K562 (cell line): ENCODE measurements around the gene AKAP3. TPM values are rescaled to one million over a fixed set of nuclear protein-coding genes. Genes with fewer than 3 reads are reported as not detected.

Experiments
- ATF7 ChIP-seq: fragments of 450-650 bp; IDR thresholded peaks from 2 replicates; pipeline ENCODE4 v1.7.1; 2014; ENCODE audit warnings: mild to moderate bottlenecking, moderate library complexity
- EP400 ChIP-seq: fragments of 450-650 bp; IDR thresholded peaks from 2 replicates; pipeline ENCODE4 v1.6.1; 2017; ENCODE audit warnings: antibody characterized with exemption, mild to moderate bottlenecking, moderate library complexity
- FOXK2 ChIP-seq, 2 experiments: fragments of 450-650 bp; IDR thresholded peaks in 1 of 2; conservative IDR thresholded peaks in 1 of 2; 2 replicates each; pipeline ENCODE4 v1.6.1; 2016; ENCODE audit warnings: low read depth in 2 of 2, mild to moderate bottlenecking in 1 of 2
- HCFC1 ChIP-seq: IDR thresholded peaks from 2 replicates; pipeline ENCODE4 v1.6.1; 2012; ENCODE audit warnings: low read depth, low read length, improper control_type of control experiment
- IFI16 ChIP-seq: fragments of 250-450 bp; sonication (Bioruptor Pico); IDR thresholded peaks from 2 replicates; pipeline ENCODE4 v2.1.2; 2022; ENCODE audit warnings: mild to moderate bottlenecking, inconsistent platforms
- JUND ChIP-seq, 2 experiments: IDR thresholded peaks; 2 replicates in 1 of 2; 3 replicates in 1 of 2; pipeline ENCODE4 v1.6.1; 2011; ENCODE audit warnings: borderline replicate concordance in 2 of 2, low read depth in 2 of 2, low read length in 2 of 2, improper control_type of control experiment in 1 of 2, missing biosample characterization in 1 of 2, missing genetic modification characterization in 1 of 2, missing genetic modification reagents in 1 of 2
- MYBL2 ChIP-seq, 2 experiments: fragments of 450-650 bp in 1 of 2; sonication (generic) in 1 of 2; formaldehyde crosslinking in 1 of 2; IDR thresholded peaks; 2 replicates each; pipeline versions ENCODE4 v1.6.1 to v1.8.1; 2017 to 2022; ENCODE audit warnings: borderline replicate concordance in 1 of 2, inconsistent platforms in 1 of 2, low read depth in 1 of 2, mild to moderate bottlenecking in 1 of 2, missing genetic modification reagents in 1 of 2, moderate library complexity in 1 of 2
- NR2C2 ChIP-seq, 2 experiments: fragments of 200-800 bp in 1 of 2; sonication (Bioruptor generic) in 1 of 2; sonication (generic) in 1 of 2; formaldehyde crosslinking in 1 of 2; IDR thresholded peaks; 2 replicates each; pipeline versions ENCODE4 v1.6.1 to v1.8.0; 2016 to 2022; ENCODE audit warnings: mild to moderate bottlenecking in 1 of 2, missing compliant biosample characterization in 1 of 2, missing genetic modification characterization in 1 of 2, missing genetic modification reagents in 1 of 2
- PRDM10 ChIP-seq: fragments of 450-650 bp; IDR thresholded peaks from 2 replicates; pipeline ENCODE4 v1.6.1; 2018; ENCODE audit not compliant: partially characterized antibody
- SMARCE1 ChIP-seq: fragments of 450-650 bp; IDR thresholded peaks from 2 replicates; pipeline ENCODE4 v1.7.1; 2016; ENCODE audit warnings: mild to moderate bottlenecking
- SPI1 ChIP-seq: IDR thresholded peaks from 2 replicates; pipeline ENCODE4 v1.6.1; 2011; ENCODE audit warnings: low read depth, low read length, control low read depth, borderline replicate concordance
- YY1 ChIP-seq, 3 experiments: IDR thresholded peaks; 2 replicates each; pipeline ENCODE4 v1.6.1; 2011; ENCODE audit warnings: low read length in 2 of 3, mild to moderate bottlenecking in 2 of 3, moderate library complexity in 2 of 3, borderline replicate concordance in 1 of 3, control low read depth in 1 of 3, low read depth in 1 of 3; ENCODE audit not compliant: insufficient read depth in 3 of 3, insufficient replicate concordance in 2 of 3, control insufficient read depth in 1 of 3, insufficient read length in 1 of 3; ENCODE audit errors: extremely low read depth in 1 of 3
- polyA plus RNA-seq, 8 experiments: library from polyadenylated mRNA; depleted of rRNA in 4 of 8; stranded (reverse) in 5 of 8; unstranded in 3 of 8; fragments of >200 nt; fragmentation: Nextera tagmentation in 2 of 8; fragmentation: Illumina TruSeq in 1 of 8; extraction: Ambion mirVana in 2 of 8; extraction: Trizol in 1 of 8; gene quantifications; 2 replicates each; pipeline versions ENCODE4 v1.2.1 to v1.2.3, GENCODE V29; 2011 to 2014; ENCODE audit warnings: inconsistent platforms in 1 of 8, missing spikeins in 1 of 8
- total RNA-seq, 7 experiments: library from RNA; depleted of rRNA in 6 of 7; stranded (reverse); fragments of >200 nt in 6 of 7; fragmentation: Illumina TruSeq in 2 of 7; extraction: Trizol in 2 of 7; gene quantifications; 2 replicates each; pipeline versions ENCODE4 v1.2.1 to v1.2.3, GENCODE V29; 2011 to 2021; ENCODE audit warnings: low replicate concordance in 1 of 7
- TF ChIP-seq, protein P1 (sequence below): fragments of 450-650 bp; IDR thresholded peaks from 2 replicates; pipeline ENCODE4 v1.6.1; 2016; ENCODE audit warnings: low read depth

Gene AKAP3
- total and polyA plus RNA-seq, 9 of the 15 experiments (the other 6 are each of a cell fraction or from before 2014, with no cell fraction given): 0.17 to 2.8 (median 0.43) TPM

DNA sequence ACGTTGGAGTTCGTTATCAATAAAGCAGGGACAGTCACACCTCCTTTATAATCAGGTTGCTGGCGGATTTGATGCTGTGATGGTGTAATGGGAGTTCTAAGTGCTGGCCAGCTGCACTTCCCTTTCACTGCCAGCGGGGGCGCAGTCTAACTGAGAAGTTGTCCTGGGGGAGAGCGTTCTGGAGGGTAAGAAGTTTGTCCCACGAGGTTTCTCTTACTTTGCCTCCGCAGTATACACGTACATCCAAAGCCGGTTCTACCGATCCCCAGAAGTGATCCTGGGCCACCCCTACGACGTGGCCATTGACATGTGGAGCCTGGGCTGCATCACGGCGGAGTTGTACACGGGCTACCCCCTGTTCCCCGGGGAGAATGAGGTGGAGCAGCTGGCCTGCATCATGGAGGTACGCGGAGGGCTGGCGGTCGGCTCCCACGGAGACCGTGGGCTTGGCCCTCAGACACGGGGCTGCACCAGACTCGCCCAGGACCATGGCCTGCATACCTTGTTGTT lies 44.1 kb downstream of the AKAP3 start (continued):
- 0 out of 2 replicates have a peak, but pooled peaks have one; percentile 9 for TF ChIP-seq JUND (IDR thresholded peaks at IDR 0.05; ENCODE audit: borderline replicate concordance, low read depth, low read length)
- TF ChIP-seq JUND (tag; IDR thresholded peaks at IDR 0.05; ENCODE audit: borderline replicate concordance, low read depth, low read length): no peak
- peak in 1 of 3 experiments; percentile 51 for TF ChIP-seq YY1 (IDR thresholded peaks at IDR 0.05; ENCODE audit: borderline replicate concordance in 1 of 3, control insufficient read depth in 1 of 3, extremely low read depth in 1 of 3, insufficient read depth in 3 of 3, insufficient read length in 1 of 3, insufficient replicate concordance in 2 of 3, low read depth in 1 of 3, low read length in 2 of 3)
- TF ChIP-seq IFI16: no peak
- peak; percentile 68 for TF ChIP-seq SPI1
- peak; percentile 77 for TF ChIP-seq PRDM10
- TF ChIP-seq FOXK2 (conservative IDR thresholded peaks at IDR 0.05 in 1 of 2, IDR thresholded peaks at IDR 0.05 in 1 of 2; ENCODE audit: low read depth in 2 of 2): peak; percentile 17 to 53; a peak in 1 of 4 replicates
- no peak for TF ChIP-seq SMARCE1
- TF ChIP-seq HCFC1: peak; percentile 46; the same call in 1 of the 2 replicates
- TF ChIP-seq EP400: peak; percentile 74; the same call in 1 of the 2 replicates
- TF ChIP-seq, protein P1, sequence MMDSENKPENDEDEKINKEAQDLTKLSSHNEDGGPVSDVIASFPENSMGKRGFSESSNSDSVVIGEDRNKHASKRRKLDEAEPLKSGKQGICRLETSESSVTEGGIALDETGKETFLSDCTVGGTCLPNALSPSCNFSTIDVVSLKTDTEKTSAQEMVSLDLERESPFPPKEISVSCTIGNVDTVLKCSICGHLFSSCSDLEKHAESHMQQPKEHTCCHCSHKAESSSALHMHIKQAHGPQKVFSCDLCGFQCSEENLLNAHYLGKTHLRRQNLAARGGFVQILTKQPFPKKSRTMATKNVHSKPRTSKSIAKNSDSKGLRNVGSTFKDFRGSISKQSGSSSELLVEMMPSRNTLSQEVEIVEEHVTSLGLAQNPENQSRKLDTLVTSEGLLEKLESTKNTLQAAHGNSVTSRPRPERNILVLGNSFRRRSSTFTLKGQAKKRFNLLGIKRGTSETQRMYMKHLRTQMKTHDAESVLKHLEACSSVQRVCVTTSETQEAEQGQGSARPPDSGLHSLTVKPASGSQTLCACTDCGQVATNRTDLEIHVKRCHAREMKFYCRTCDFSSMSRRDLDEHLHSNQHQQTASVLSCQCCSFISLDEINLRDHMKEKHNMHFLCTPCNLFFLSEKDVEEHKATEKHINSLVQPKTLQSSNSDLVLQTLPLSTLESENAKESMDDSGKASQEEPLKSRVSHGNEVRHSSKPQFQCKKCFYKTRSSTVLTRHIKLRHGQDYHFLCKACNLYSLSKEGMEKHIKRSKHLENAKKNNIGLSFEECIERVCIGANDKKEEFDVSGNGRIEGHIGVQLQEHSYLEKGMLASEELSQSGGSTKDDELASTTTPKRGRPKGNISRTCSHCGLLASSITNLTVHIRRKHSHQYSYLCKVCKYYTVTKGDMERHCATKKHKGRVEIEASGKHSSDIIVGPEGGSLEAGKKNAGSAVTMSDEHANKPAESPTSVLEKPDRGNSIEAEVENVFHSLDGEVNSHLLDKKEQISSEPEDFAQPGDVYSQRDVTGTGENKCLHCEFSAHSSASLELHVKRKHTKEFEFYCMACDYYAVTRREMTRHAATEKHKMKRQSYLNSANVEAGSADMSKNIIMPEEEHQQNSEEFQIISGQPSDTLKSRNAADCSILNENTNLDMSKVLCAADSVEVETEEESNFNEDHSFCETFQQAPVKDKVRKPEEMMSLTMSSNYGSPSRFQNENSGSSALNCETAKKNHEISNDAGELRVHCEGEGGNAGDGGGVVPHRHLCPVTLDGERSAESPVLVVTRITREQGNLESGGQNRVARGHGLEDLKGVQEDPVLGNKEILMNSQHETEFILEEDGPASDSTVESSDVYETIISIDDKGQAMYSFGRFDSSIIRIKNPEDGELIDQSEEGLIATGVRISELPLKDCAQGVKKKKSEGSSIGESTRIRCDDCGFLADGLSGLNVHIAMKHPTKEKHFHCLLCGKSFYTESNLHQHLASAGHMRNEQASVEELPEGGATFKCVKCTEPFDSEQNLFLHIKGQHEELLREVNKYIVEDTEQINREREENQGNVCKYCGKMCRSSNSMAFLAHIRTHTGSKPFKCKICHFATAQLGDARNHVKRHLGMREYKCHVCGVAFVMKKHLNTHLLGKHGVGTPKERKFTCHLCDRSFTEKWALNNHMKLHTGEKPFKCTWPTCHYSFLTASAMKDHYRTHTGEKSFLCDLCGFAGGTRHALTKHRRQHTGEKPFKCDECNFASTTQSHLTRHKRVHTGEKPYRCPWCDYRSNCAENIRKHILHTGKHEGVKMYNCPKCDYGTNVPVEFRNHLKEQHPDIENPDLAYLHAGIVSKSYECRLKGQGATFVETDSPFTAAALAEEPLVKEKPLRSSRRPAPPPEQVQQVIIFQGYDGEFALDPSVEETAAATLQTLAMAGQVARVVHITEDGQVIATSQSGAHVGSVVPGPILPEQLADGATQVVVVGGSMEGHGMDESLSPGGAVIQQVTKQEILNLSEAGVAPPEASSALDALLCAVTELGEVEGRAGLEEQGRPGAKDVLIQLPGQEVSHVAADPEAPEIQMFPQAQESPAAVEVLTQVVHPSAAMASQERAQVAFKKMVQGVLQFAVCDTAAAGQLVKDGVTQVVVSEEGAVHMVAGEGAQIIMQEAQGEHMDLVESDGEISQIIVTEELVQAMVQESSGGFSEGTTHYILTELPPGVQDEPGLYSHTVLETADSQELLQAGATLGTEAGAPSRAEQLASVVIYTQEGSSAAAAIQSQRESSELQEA: peak; percentile 93
- TF ChIP-seq MYBL2 (IDR thresholded peaks at IDR 0.05; ENCODE audit: low read depth): no peak
- no peak for TF ChIP-seq MYBL2 (CRISPR knock-in tag; IDR thresholded peaks at IDR 0.05; ENCODE audit: borderline replicate concordance)
- 0 out of 2 replicates have a peak, but pooled peaks have one; percentile 55 for TF ChIP-seq ATF7
- no peak for TF ChIP-seq NR2C2 (CRISPR knock-in tag; IDR thresholded peaks at IDR 0.05)
- no peak for TF ChIP-seq NR2C2 (tag; IDR thresholded peaks at IDR 0.05)
